GM21390 (cell line): Measurements from ENCODE around the gene ACSL6.

ENCODE experiments used
- ATAC-seq: cut with Tn5 transposase; IDR thresholded peaks from one replicate; pipeline ENCODE4 v1.9.1; 2021; ENCODE audit not compliant: unreplicated experiment

ACSL6 gene

GRCh38 chr5:131984956-131985665 lies 26.3 kb downstream of the ACSL6 start:
- ATAC-seq: no peak

- no peak for ATAC-seq
These were observed 28.1 kb downstream of the ACSL6 start for GRCh38 chr5:131983244-131983771.

- ATAC-seq: no peak
These were observed 29.9 kb downstream of the ACSL6 start for GRCh38 chr5:131981516-131981915.

GRCh38 chr5:131980696-131981095 lies 30.8 kb downstream of the ACSL6 start:
- ATAC-seq: no peak

GRCh38 chr5:131979816-131980215 lies 31.6 kb downstream of the ACSL6 start:
- no peak for ATAC-seq

- ATAC-seq: no peak
These were observed 34.2 kb downstream of the ACSL6 start for GRCh38 chr5:131977212-131977604.

- ATAC-seq: peak; percentile 60
These were observed 34.8 kb downstream of the ACSL6 start for GRCh38 chr5:131976414-131977211.

- ATAC-seq: no peak
These were observed 36.3 kb downstream of the ACSL6 start for GRCh38 chr5:131974956-131975726.

- ATAC-seq: no peak
These were observed 36.9 kb downstream of the ACSL6 start for GRCh38 chr5:131974622-131974955.

- ATAC-seq: no peak
These were observed 37.4 kb downstream of the ACSL6 start for GRCh38 chr5:131974016-131974415.

- no peak for ATAC-seq
These were observed 38.3 kb downstream of the ACSL6 start for GRCh38 chr5:131973089-131973712.

- ATAC-seq: no peak
These were observed 43.0 kb downstream of the ACSL6 start for GRCh38 chr5:131968396-131968954.

- ATAC-seq: no peak
These were observed 44.9 kb downstream of the ACSL6 start for GRCh38 chr5:131966551-131966950.

GRCh38 chr5:131965826-131966415 lies 45.5 kb downstream of the ACSL6 start:
- ATAC-seq: no peak

- no peak for ATAC-seq
These were observed 51.6 kb downstream of the ACSL6 start for GRCh38 chr5:131959906-131960305.

- ATAC-seq: no peak
These were observed 52.3 kb downstream of the ACSL6 start for GRCh38 chr5:131959136-131959535.

GRCh38 chr5:131957721-131958441 lies 53.6 kb downstream of the ACSL6 start:
- no peak for ATAC-seq

- ATAC-seq: no peak
These were observed 57.5 kb downstream of the ACSL6 start for GRCh38 chr5:131953969-131954368.

- no peak for ATAC-seq
These were observed 59.1 kb downstream of the ACSL6 start for GRCh38 chr5:131952301-131952857.
